Neural progenitor cell (in vitro differentiated cells): Measurements from ENCODE around the gene GALNT18. TPM values are rescaled to one million over a fixed set of nuclear protein-coding genes. Genes with fewer than 3 reads are reported as not detected.

ENCODE experiments used
- DNase-seq: peaks from one replicate; pipeline ENCODE4 v3.0.0-alpha.2; 2016; ENCODE audit warnings: low spot score
- H2AFZ ChIP-seq: fragments of 200-600 bp; sonication (generic); replicated peaks from 2 replicates; pipeline ENCODE4 v1.6.1; 2016; ENCODE audit warnings: antibody characterized with exemption
- H3F3A ChIP-seq: fragments of 200-600 bp; sonication (generic); 2 replicates; pipeline ENCODE4 v1.6.1; 2016; ENCODE audit warnings: antibody characterized with exemption, low read depth
- H3K27ac ChIP-seq: fragments of 200-600 bp; sonication (generic); 2 replicates; pipeline ENCODE4 v1.5.1; 2016; ENCODE audit warnings: mild to moderate bottlenecking
- H3K27me3 ChIP-seq: fragments of 200-600 bp; sonication (generic); 2 replicates; pipeline ENCODE4 v1.6.1; 2016; ENCODE audit warnings: mild to moderate bottlenecking, moderate library complexity
- H3K36me3 ChIP-seq: fragments of 200-600 bp; sonication (generic); 2 replicates; pipeline ENCODE4 v1.5.1; 2016
- H3K4me1 ChIP-seq: fragments of 200-600 bp; sonication (generic); 2 replicates; pipeline ENCODE4 v1.6.1; 2016; ENCODE audit warnings: mixed run types
- H3K4me2 ChIP-seq: fragments of 200-600 bp; sonication (generic); 2 replicates; pipeline ENCODE4 v1.6.1; 2016
- H3K4me3 ChIP-seq: fragments of 200-600 bp; sonication (generic); 2 replicates; pipeline ENCODE4 v1.5.1; 2016
- H3K79me2 ChIP-seq: fragments of 200-600 bp; sonication (generic); 2 replicates; pipeline ENCODE4 v1.6.1; 2016; ENCODE audit warnings: low read depth
- H3K9ac ChIP-seq: fragments of 200-600 bp; sonication (generic); 2 replicates; pipeline ENCODE4 v1.6.1; 2016
- H3K9me3 ChIP-seq: fragments of 200-600 bp; sonication (generic); 2 replicates; pipeline ENCODE4 v1.5.1; 2016; ENCODE audit warnings: low read depth
- H4K20me1 ChIP-seq: fragments of 200-600 bp; sonication (generic); 2 replicates; pipeline ENCODE4 v1.6.1; 2016; ENCODE audit warnings: low read depth
- H3K27ac Mint-ChIP-seq: 3 replicates; pipeline ENCODE4 v1.8.0; 2021; ENCODE audit warnings: mixed read lengths
- H3K27me3 Mint-ChIP-seq: 2 replicates; pipeline ENCODE4 v1.8.0; 2022; ENCODE audit warnings: low read depth, mild to moderate bottlenecking, inconsistent platforms, moderate library complexity, mixed read lengths; ENCODE audit not compliant: insufficient read depth
- H3K36me3 Mint-ChIP-seq: 3 replicates; pipeline ENCODE4 v1.8.0; 2021; ENCODE audit warnings: mixed read lengths
- H3K4me1 Mint-ChIP-seq: 3 replicates; pipeline ENCODE4 v1.8.0; 2021; ENCODE audit warnings: mixed read lengths
- H3K4me3 Mint-ChIP-seq: 3 replicates; pipeline ENCODE4 v1.8.0; 2021; ENCODE audit warnings: mild to moderate bottlenecking, moderate library complexity, mixed read lengths
- H3K9me3 Mint-ChIP-seq: 3 replicates; pipeline ENCODE4 v1.8.0; 2020; ENCODE audit warnings: mixed read lengths
- CTCF ChIP-seq: fragments of 200-600 bp; sonication (generic); IDR thresholded peaks from 2 replicates; pipeline ENCODE4 v1.5.1; 2017; ENCODE audit warnings: antibody characterized with exemption, mild to moderate bottlenecking
- EZH2 ChIP-seq: fragments of 200-600 bp; sonication (generic); IDR thresholded peaks from 2 replicates; pipeline ENCODE4 v1.6.1; 2017; ENCODE audit warnings: antibody characterized with exemption, mild to moderate bottlenecking, moderate library complexity
- EZH2phosphoT487 ChIP-seq: fragments of 200-600 bp; sonication (generic); IDR thresholded peaks from 2 replicates; pipeline ENCODE4 v1.6.1; 2017; ENCODE audit warnings: antibody characterized with exemption
- total RNA-seq: library from RNA; depleted of rRNA; stranded (reverse); fragments of >200 nt; gene quantifications from 2 replicates; pipeline ENCODE4 v1.2.3, GENCODE V29; 2015; ENCODE audit warnings: low replicate concordance

Gene GALNT18
- total RNA-seq, 1 donor from 2014 or later = 2.4 TPM

- H3K4me3 Mint-ChIP-seq = no peak overlapping the region
- no peaks in the 10 kb centered on the region for H3K36me3 Mint-ChIP-seq
- Histone ChIP-seq H4K20me1 (no peaks in the 10 kb centered on the region), H3K79me2 (no peaks in the 10 kb centered on the region), H3K36me3 (no peaks in the 10 kb centered on the region), H3K27ac (no peak overlapping the region), H3K4me2 (no peak overlapping the region), H2AFZ (no peak overlapping the region), H3K9me3 (no peaks in the 10 kb centered on the region), H3F3A (peaks cover 12% of the 10 kb centered on the region), H3K27me3 (peaks cover 16% of the 10 kb centered on the region), H3K4me3 (no peak overlapping the region), H3K4me1 (peaks cover 17% of the 10 kb centered on the region), H3K9ac (no peak overlapping the region)
- peaks cover 3% of the 10 kb centered on the region for H3K27me3 Mint-ChIP-seq
- no peak for DNase-seq
- TF ChIP-seq CTCF (no peak), EZH2phosphoT487 (no peak), EZH2 (no peak)
- no peaks in the 10 kb centered on the region for H3K9me3 Mint-ChIP-seq
- peaks cover 14% of the 10 kb centered on the region for H3K4me1 Mint-ChIP-seq
- no peak overlapping the region for H3K27ac Mint-ChIP-seq
These were observed 250.9 kb downstream of the GALNT18 start for GRCh38 chr11:11370962-11371303.

- H2AFZ ChIP-seq = no peak overlapping the region
- peaks cover 17% of the 10 kb centered on the region for H3K4me1 ChIP-seq
- peaks cover 12% of the 10 kb centered on the region for H3F3A ChIP-seq
- no peak overlapping the region for H3K27ac ChIP-seq
- no peaks in the 10 kb centered on the region for H3K9me3 ChIP-seq
- H3K4me2 ChIP-seq = no peak overlapping the region
- Mint-ChIP-seq H3K27me3 (peaks cover 3% of the 10 kb centered on the region), H3K36me3 (no peaks in the 10 kb centered on the region), H3K4me1 (peaks cover 14% of the 10 kb centered on the region), H3K27ac (no peak overlapping the region), H3K9me3 (no peaks in the 10 kb centered on the region), H3K4me3 (no peak overlapping the region)
- H3K4me3 ChIP-seq = no peak overlapping the region
- TF ChIP-seq EZH2 (no peak), EZH2phosphoT487 (no peak), CTCF (no peak)
- no peaks in the 10 kb centered on the region for H3K79me2 ChIP-seq
- H4K20me1 ChIP-seq = no peaks in the 10 kb centered on the region
- no peak for DNase-seq
- no peaks in the 10 kb centered on the region for H3K36me3 ChIP-seq
- H3K9ac ChIP-seq = no peak overlapping the region
- H3K27me3 ChIP-seq = peaks cover 14% of the 10 kb centered on the region
These were observed 251.4 kb downstream of the GALNT18 start for GRCh38 chr11:11370255-11370961.

GRCh38 chr11:11366793-11367192 lies 255.0 kb downstream of the GALNT18 start:
- Mint-ChIP-seq H3K27ac (no peak overlapping the region), H3K27me3 (peaks cover 4% of the 10 kb centered on the region), H3K4me1 (no peaks in the 10 kb centered on the region)

More at GRCh38 chr11:11366793-11367192, 255.0 kb downstream of the GALNT18 start:
- no peaks in the 10 kb centered on the region for H3K27me3 ChIP-seq
- no peaks in the 10 kb centered on the region for H3F3A ChIP-seq
- no peaks in the 10 kb centered on the region for H3K9me3 ChIP-seq
- no peaks in the 10 kb centered on the region for H3K79me2 ChIP-seq
- DNase-seq = no peak
- H3K4me1 ChIP-seq = no peaks in the 10 kb centered on the region
- no peak overlapping the region for H3K4me2 ChIP-seq
- Mint-ChIP-seq H3K9me3 (no peaks in the 10 kb centered on the region), H3K36me3 (no peaks in the 10 kb centered on the region), H3K4me3 (no peak overlapping the region)
- H3K9ac ChIP-seq = no peak overlapping the region
- no peak overlapping the region for H2AFZ ChIP-seq
- no peaks in the 10 kb centered on the region for H3K36me3 ChIP-seq
- H4K20me1 ChIP-seq = no peaks in the 10 kb centered on the region
- TF ChIP-seq EZH2 (no peak), EZH2phosphoT487 (no peak), CTCF (no peak)
- H3K27ac ChIP-seq = no peak overlapping the region
- H3K4me3 ChIP-seq = no peak overlapping the region
